ENCODE measurements around the gene CTDSPL2.
"Not testable (repeated sequence)": the region's sequence is repeated elsewhere in the genome, so short reads cannot be mapped to it uniquely, and the experiment has no call there.

CTDSPL2 gene

GRCh38 chr15:44542596-44542995 lies 115.2 kb downstream of the CTDSPL2 start:
- no peak for DNase-seq

DNA sequence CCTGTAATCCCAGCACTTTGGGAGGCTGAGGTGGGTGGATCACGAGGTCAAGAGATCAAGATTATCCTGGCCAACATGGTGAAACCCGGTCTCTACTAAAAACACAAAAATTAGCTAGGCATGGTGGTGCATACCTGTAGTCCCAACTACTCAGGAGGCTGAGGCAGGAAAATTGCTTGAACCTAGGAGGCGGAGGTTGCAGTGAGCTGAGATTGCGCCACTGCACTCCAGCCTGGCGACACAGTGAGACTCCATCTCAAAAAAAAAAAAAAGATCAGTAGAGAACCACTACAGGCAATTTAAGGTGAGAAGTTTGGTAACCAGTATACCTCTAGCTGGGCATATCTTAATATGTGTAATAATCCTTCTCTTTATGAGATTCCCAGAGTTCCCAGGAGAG lies 117.3 kb downstream of the CTDSPL2 start:
- DNase-seq, result not testable (repeated sequence)

DNA sequence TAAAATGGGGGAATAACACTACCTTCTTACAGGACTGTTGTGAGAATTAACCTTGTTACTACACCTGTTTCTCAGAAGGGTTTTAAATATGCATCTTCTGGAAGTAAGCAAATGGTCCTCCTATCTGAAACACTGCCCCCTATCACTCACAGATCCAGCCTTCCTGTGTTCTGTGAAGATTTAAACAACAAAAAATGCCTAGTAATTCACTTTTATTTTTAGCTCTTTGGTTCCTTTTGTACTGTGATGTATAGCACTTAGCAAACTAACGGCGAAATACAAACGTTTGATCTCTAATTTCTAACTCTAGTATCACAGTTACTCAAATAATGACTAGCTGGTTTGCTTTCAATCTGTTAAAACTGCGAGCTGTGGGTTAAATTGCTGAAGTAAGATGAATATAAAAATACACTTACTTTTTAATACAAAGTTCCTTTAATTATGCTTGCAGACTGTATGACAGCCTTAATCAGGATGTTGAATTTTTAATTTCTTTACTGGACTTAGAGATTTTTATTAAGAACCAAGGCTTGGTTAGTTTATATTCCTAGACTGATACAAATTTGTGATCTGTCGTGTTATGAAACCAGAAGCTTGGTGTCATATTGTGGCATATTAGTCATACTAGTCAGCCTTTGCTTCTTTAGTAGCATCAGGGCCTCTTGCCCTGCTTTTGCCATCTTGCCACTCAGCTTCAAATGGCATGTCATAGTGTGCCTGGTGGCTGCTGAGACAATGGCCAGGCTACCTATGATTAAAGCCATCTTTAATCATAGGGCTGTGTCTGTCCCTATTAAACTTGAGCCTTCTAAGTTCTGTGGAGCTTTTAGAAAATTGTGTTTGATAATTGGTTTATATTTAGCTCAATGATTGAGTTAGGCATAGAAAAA lies 118.7 kb downstream of the CTDSPL2 start:
- peak in 3 of 4 experiments; percentile 1 to 20 (median 8) for DNase-seq

DNA sequence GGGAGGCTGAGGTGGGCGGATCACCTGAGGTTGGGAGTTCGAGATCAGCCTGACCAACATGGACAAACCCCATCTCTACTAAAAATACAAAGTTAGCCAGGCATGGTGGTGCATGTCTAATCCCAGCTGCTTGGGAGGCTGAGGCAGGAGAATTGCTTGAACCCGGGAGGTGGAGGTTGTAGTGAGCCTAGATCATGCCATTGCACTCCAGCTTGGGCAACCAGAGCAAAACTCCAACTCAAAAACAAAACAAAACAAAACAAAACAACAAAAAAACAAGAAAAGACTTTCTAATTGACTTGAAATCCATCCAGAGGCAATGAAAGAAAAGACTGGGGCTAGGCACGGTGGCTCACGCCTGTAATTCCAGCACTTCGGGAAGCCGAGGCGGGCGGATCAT lies 121.7 kb downstream of the CTDSPL2 start:
- DNase-seq, result not testable (repeated sequence)

DNA sequence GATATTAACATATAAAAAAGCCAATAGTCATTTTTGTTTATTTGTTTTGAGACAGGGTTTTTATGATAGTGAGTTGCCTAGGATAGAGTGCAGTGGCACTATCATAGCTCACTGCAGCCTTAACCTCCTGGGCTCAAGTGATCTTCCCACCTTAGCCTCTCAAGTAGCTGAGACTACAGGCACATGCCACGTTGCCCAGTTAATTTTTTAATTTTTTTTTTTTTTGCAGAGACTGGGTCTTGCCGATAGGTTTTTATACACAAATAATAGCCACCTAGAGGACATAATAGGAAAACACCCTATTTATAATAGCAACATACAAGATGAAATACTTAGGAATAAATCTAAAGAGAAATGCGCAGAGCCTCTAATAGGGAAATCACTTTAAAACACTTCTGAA lies 122.8 kb downstream of the CTDSPL2 start:
- DNase-seq, result no peak

- DNase-seq, result no peak
These were observed 123.3 kb downstream of the CTDSPL2 start for GRCh38 chr15:44550734-44551133.

DNA sequence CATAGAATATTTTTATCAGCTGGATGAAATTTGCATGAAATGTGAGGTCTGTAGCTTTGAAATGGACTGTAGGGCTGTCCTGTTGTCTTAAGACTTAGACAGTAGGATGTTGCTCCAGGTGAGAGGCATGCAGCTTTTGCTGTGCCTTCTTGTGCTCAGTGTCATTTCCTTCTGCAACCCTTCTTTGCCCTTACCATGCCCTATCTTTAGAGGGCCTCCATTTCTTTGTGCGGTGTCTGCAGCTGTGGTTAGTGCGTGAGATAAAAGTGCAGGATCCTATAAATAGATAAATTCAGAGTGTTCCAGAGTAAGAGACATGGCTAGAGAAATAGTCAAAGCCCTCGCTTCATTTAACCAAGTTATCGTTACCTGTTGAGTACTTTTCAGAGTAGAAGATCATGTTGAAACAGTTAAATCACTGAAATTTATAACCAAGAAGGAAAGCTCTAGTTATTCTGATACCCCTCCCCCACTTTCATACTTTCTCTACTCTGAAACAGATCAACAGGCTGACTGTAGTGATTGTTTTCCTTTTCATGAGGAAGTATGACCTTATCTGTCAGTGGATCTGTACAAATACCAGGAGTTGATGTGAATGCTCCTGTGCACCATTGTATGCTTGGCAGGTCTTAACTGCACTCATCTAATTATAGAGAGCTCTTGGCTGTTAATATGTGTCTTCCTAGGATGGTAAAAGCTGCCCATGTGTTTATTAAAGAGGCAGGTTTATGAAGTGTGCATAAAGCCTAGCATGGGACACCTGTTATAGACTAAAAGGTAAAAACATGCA lies 127.7 kb downstream of the CTDSPL2 start:
- no peak for DNase-seq

- not testable (repeated sequence) for DNase-seq
These were observed 133.5 kb downstream of the CTDSPL2 start for GRCh38 chr15:44560926-44561325.

DNA sequence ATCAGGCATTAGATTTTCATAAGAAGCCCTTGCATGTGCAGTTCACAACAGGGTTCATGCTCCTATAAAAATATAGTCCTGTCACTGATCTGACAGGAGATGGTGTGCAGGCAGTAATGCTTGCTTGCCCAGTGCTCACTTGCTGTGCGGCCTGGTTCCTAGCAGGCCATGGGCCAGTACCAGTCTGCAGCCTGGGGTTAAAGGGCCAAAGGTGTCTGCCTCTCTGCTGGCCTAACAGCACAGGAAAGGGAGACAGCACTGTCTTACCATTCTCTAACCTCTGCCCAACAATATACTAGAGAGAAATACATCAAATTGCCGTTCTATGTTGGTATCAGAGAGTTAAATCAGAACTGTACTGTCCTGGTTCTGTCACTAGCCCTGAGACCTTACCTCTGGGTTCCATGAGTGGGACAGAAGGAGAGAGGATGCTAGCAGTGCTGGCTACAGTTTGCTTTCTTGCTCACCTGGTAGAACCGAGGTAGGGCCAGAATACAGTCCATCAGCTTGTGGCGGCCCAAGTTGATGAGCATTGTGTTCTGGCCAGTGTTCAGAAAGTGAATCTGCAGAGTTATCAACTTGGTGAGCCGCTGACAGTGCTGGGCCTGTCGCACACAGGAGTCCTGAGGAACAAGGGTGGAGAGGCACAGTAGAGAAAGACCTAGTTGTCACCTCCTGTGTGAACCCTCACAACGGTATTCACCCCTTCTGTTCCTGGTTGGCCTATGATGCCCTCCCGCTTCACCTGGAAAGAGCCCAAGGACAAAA lies 138.1 kb downstream of the CTDSPL2 start:
- DNase-seq, result no peak

DNA sequence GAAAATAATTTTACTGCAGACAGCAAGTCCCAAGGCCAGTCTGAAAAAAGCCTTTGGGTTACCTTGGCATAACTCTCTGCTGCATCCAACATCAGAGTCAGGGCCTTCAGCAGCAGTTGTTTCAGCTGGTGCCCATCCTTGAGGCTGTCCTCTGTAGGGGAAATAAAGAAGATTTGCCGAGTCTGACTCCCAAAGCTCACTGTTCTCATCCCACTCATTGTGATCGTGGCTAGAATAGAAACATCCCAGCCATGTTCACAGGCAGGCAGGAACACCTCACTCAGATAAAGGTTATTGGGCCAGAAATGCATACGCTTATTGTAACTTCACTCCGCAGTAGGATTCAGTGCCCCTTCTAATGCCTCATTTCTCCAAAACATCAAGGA lies 138.7 kb downstream of the CTDSPL2 start:
- DNase-seq, result no peak

GRCh38 chr15:44568338-44568737 lies 140.9 kb downstream of the CTDSPL2 start:
- no peak for DNase-seq

- DNase-seq, result no peak
These were observed 141.9 kb downstream of the CTDSPL2 start for GRCh38 chr15:44569316-44569715.

GRCh38 chr15:44570361-44570760 lies 142.9 kb downstream of the CTDSPL2 start:
- DNase-seq, result no peak

DNA sequence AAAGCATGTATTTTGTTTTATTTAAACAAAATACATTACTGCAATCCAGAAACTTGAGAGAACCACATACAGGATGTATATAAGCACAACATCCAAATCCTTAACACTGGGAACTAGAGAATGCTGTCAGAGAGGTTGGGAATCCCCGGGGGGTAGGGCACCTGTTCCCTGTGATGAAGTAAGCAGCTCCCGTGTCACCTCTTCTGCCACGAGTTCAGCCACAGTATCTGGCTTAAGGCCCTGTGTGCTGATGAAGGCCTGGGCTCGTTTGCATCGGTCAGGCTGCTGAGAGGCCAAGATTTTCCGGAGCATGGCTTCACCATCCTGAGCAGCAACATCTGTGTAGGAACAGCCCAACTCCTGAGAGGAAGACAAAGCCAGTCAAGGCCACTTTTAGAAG lies 146.0 kb downstream of the CTDSPL2 start:
- DNase-seq, result no peak

GRCh38 chr15:44574734-44575133 lies 147.3 kb downstream of the CTDSPL2 start:
- DNase-seq, result no peak
